ENCODE data around the gene KIF26A. TPM values are rescaled to one million over a fixed set of nuclear protein-coding genes. Genes with fewer than 3 reads are reported as not detected.

KIF26A gene
- polyA plus RNA-seq, 1 experiment: 0.10 TPM

- Histone ChIP-seq H3K36me3 (ENCODE audit: control insufficient read depth, insufficient read depth, low read length) (no peaks in the 10 kb centered on the region), H3K27me3 (ENCODE audit: control insufficient read depth, insufficient read depth, low read length) (no peaks in the 10 kb centered on the region), H3K4me3 (ENCODE audit: low read depth, low read length) (no peak overlapping the region)
- TF ChIP-seq CTCF (IDR thresholded peaks at IDR 0.05; ENCODE audit: insufficient read depth, low read depth, low read length): no peak
- ChIA-PET POLR2A (no interaction called here), CTCF (interaction anchor here (0.6 to 3.3 kb wide), 8 partner anchors 8 to 511 kb away, joined by 3 to 15 read pairs (median 3); no protein-coding TSS in a partner anchor)
- DNase-seq (ENCODE audit: low read depth): no peak
Observed at GRCh38 chr14:104128981-104129380, 9.4 kb upstream of the KIF26A start.

- H3K36me3 ChIP-seq (ENCODE audit: control insufficient read depth, insufficient read depth, low read length): no peaks in the 10 kb centered on the region
- POLR2A ChIA-PET: no interaction called here
- no peak for TF ChIP-seq CTCF (IDR thresholded peaks at IDR 0.05; ENCODE audit: insufficient read depth, low read depth, low read length)
- H3K27me3 ChIP-seq (ENCODE audit: control insufficient read depth, insufficient read depth, low read length): no peaks in the 10 kb centered on the region
- CTCF ChIA-PET: interaction anchor here (0.7 to 3.3 kb wide), 5 partner anchors 9 to 511 kb away, joined by 3 to 15 read pairs (median 3); no protein-coding TSS in a partner anchor
- no peak overlapping the region for H3K4me3 ChIP-seq (ENCODE audit: low read depth, low read length)
- no peak for DNase-seq (ENCODE audit: low read depth)
Observed at GRCh38 chr14:104129556-104129955, 8.8 kb upstream of the KIF26A start.

GRCh38 chr14:104130974-104131651 is 7.3 kb upstream of the KIF26A start:
- DNase-seq (ENCODE audit: low read depth): no peak
- ChIA-PET CTCF (interaction anchor here (0.6 to 3.3 kb wide), 4 partner anchors 53 to 503 kb away, joined by 3 to 15 read pairs (median 6); no protein-coding TSS in a partner anchor), POLR2A (no interaction called here)
- Histone ChIP-seq H3K27me3 (ENCODE audit: control insufficient read depth, insufficient read depth, low read length) (peaks cover 6% of the 10 kb centered on the region), H3K36me3 (ENCODE audit: control insufficient read depth, insufficient read depth, low read length) (no peaks in the 10 kb centered on the region), H3K4me3 (ENCODE audit: low read depth, low read length) (no peak overlapping the region)
- peak; percentile 47 for TF ChIP-seq CTCF (IDR thresholded peaks at IDR 0.05; ENCODE audit: insufficient read depth, low read depth, low read length)

GRCh38 chr14:104131968-104132732 is 6.2 kb upstream of the KIF26A start:
- no peak for TF ChIP-seq CTCF (IDR thresholded peaks at IDR 0.05; ENCODE audit: insufficient read depth, low read depth, low read length)
- H3K27me3 ChIP-seq (ENCODE audit: control insufficient read depth, insufficient read depth, low read length): peaks cover 14% of the 10 kb centered on the region
- no peaks in the 10 kb centered on the region for H3K36me3 ChIP-seq (ENCODE audit: control insufficient read depth, insufficient read depth, low read length)
- DNase-seq (ENCODE audit: low read depth): no peak
- ChIA-PET POLR2A (interaction anchor here (0.7 kb wide), 1 partner anchor 34 kb away, joined by 15 read pairs; no protein-coding TSS in a partner anchor), CTCF (interaction anchor here (0.6 to 3.3 kb wide), 4 partner anchors 54 to 501 kb away, joined by 3 to 15 read pairs (median 6); no protein-coding TSS in a partner anchor)
- H3K4me3 ChIP-seq (ENCODE audit: low read depth, low read length): no peak overlapping the region

GRCh38 chr14:104132981-104133380 is 5.4 kb upstream of the KIF26A start:
- ChIA-PET POLR2A (interaction anchor here (0.7 kb wide), 1 partner anchor 34 kb away, joined by 15 read pairs; no protein-coding TSS in a partner anchor), CTCF (interaction anchor here (1.8 kb wide), 1 partner anchor 55 kb away, joined by 9 read pairs; no protein-coding TSS in a partner anchor)
- Histone ChIP-seq H3K36me3 (ENCODE audit: control insufficient read depth, insufficient read depth, low read length) (no peaks in the 10 kb centered on the region), H3K4me3 (ENCODE audit: low read depth, low read length) (no peak overlapping the region), H3K27me3 (ENCODE audit: control insufficient read depth, insufficient read depth, low read length) (peaks cover 19% of the 10 kb centered on the region)
- DNase-seq (ENCODE audit: low read depth): no peak
- TF ChIP-seq CTCF (IDR thresholded peaks at IDR 0.05; ENCODE audit: insufficient read depth, low read depth, low read length): no peak
